ENCODE results near the gene SMYD3. TPM values are rescaled to one million over a fixed set of nuclear protein-coding genes. Genes with fewer than 3 reads are reported as not detected.
A peak's percentile ranks its signal among the peaks of the same experiment; 100 is the strongest.

SMYD3 gene
- total and polyA plus RNA-seq, 12 donors = 13.5 to 78.2 (median 26.8) TPM

DNA sequence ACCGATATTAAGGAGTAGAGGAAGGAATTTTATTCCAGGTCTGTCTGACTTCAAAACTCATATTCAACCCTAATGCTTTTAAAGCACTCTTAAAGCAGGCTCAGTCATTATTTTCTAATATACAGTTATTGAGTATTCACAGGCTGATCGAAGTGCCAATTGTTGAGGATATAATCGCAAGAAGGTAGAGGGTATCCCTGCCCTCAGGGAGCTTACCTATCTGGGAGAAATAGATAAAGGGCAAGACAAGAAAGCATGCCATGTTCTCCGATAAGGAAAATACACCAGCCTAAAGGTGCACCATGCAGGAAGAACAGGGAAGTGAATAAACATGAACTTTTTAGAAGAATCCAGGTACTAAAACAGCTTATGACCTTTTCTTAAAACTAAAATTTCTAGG lies 361.2 kb downstream of the SMYD3 start:
- Histone ChIP-seq H3K4me1 (replicated peaks in 1 of 2) (peaks cover 8 to 13% of the 10 kb centered on the region in 2 donors), H3K9me3 (replicated peaks in 1 of 3) (no peaks in the 10 kb centered on the region), H3K27me3 (no peaks in the 10 kb centered on the region), H3K36me3 (replicated peaks in 1 of 2) (no peaks in the 10 kb centered on the region), H3K4me3 (no peak overlapping the region), H3K27ac (no peak overlapping the region)
- WGBS, 4 donors = 93 to 96% (median 93%) methylated on average over 4 of the region's 4 CpGs
- TF ChIP-seq, protein P1, sequence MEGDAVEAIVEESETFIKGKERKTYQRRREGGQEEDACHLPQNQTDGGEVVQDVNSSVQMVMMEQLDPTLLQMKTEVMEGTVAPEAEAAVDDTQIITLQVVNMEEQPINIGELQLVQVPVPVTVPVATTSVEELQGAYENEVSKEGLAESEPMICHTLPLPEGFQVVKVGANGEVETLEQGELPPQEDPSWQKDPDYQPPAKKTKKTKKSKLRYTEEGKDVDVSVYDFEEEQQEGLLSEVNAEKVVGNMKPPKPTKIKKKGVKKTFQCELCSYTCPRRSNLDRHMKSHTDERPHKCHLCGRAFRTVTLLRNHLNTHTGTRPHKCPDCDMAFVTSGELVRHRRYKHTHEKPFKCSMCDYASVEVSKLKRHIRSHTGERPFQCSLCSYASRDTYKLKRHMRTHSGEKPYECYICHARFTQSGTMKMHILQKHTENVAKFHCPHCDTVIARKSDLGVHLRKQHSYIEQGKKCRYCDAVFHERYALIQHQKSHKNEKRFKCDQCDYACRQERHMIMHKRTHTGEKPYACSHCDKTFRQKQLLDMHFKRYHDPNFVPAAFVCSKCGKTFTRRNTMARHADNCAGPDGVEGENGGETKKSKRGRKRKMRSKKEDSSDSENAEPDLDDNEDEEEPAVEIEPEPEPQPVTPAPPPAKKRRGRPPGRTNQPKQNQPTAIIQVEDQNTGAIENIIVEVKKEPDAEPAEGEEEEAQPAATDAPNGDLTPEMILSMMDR (IDR thresholded peaks at IDR 0.05) = no peak
- TF ChIP-seq POLR2A (IDR thresholded peaks at IDR 0.05) = no peak
- intact Hi-C loops (cut with DNase I) = no loop called here
- no peak for DNase-seq

DNA sequence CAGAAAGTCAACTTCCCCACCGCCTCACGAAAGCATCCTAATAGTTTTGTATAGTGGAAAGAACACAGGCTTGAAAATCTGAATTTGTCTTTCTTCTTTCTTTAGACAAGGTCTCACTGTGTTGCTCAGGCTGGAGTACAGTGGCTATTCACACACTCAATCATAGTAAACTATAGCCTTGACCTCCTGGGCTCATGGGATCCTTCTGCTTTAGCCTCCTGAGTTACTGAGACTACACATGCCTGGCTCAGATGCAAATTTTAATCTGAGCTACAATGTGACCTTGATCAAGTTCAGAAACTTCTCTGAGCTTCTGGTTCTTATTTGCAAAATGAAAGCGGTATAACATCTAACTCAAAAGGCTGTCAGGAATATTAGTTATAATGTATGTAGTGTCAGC lies 362.1 kb downstream of the SMYD3 start:
- Histone ChIP-seq H3K4me1 (replicated peaks in 1 of 2) (peaks cover 8 to 13% of the 10 kb centered on the region in 2 donors), H3K36me3 (replicated peaks in 1 of 2) (no peaks in the 10 kb centered on the region), H3K27me3 (no peaks in the 10 kb centered on the region), H3K9me3 (replicated peaks in 1 of 3) (no peaks in the 10 kb centered on the region), H3K27ac (peak overlapping the region in 1 of 5 donors; percentile 63), H3K4me3 (no peak overlapping the region)
- intact Hi-C loops (cut with DNase I) = no loop called here
- WGBS, 4 donors = 68 to 75% (median 73%) methylated on average over 3 of the region's 3 CpGs
- DNase-seq = peak in 5 of 7 donors; percentile 34 to 62 (median 44)
- TF ChIP-seq, protein P1 (IDR thresholded peaks at IDR 0.05) = no peak
- no peak for TF ChIP-seq POLR2A (IDR thresholded peaks at IDR 0.05)

DNA sequence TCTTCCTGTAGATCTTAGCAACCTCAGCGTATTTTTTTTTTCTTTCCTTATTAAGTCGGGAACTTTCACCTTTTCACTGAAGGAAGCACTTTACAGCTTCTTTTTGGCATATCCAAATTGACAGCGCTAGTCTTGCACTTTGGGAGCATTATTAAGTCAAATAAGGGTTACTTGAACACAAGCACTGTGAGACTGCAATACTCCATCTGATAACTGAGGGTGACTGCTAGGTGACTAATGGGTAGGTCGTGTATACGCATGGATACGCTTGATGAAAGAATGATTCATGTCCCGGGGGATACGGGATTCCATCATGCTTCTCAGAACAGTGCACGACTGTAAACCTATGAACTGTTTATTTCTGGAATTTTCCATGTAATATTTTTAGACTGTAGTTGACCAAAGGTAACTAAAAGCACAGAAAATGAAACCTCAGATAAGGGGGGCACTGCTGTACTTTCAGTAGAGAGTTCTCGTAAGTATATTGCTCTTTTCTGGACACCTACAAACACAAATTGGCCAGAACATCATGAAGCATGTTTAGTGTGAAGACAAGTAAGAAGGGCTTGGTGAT lies 364.7 kb downstream of the SMYD3 start:
- no peak for TF ChIP-seq POLR2A (IDR thresholded peaks at IDR 0.05)
- TF ChIP-seq, protein P1 (IDR thresholded peaks at IDR 0.05) = no peak
- Histone ChIP-seq H3K4me3 (no peak overlapping the region), H3K4me1 (replicated peaks in 1 of 2) (peaks cover 8 to 21% of the 10 kb centered on the region in 2 donors), H3K36me3 (replicated peaks in 1 of 2) (no peaks in the 10 kb centered on the region), H3K27me3 (no peaks in the 10 kb centered on the region), H3K9me3 (replicated peaks in 1 of 3) (no peaks in the 10 kb centered on the region), H3K27ac (no peak overlapping the region)
- WGBS, 4 donors = 77 to 86% (median 84%) methylated on average over 10 of the region's 10 CpGs
- no peak for DNase-seq
- intact Hi-C loops (cut with DNase I) = no loop called here

DNA sequence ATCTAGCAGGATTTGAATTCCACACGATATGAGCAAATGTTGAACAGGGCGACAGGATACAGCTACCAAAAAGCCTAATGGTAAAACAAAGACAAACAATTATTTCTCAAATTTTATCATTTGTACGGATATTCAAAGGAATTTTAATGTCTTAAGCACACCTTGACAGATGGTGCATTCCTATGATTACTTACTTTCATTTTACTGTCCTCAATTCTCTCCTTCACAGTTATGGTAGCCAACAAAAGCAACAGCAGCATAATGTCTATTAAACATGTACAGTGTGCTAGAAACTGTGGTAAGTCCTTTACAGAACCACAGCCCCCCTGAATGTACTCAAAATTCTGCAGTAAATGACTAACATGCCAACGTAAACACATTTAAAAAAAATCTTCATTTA lies 365.8 kb downstream of the SMYD3 start:
- intact Hi-C loops (cut with DNase I) = no loop called here
- TF ChIP-seq POLR2A (IDR thresholded peaks at IDR 0.05) = no peak
- TF ChIP-seq, protein P1 (IDR thresholded peaks at IDR 0.05) = no peak
- Histone ChIP-seq H3K4me1 (replicated peaks in 1 of 2) (peaks cover 8 to 21% of the 10 kb centered on the region in 2 donors), H3K4me3 (no peak overlapping the region), H3K9me3 (replicated peaks in 1 of 3) (no peaks in the 10 kb centered on the region), H3K27ac (no peak overlapping the region), H3K27me3 (no peaks in the 10 kb centered on the region), H3K36me3 (replicated peaks in 1 of 2) (no peaks in the 10 kb centered on the region)
- DNase-seq = no peak
- WGBS, 4 donors = 89 to 95% (median 94%) methylated on average over 4 of the region's 4 CpGs

All from adrenal gland (tissue), 12 donors.